ENCODE data around the gene MRPL43.

MRPL43 gene

DNA sequence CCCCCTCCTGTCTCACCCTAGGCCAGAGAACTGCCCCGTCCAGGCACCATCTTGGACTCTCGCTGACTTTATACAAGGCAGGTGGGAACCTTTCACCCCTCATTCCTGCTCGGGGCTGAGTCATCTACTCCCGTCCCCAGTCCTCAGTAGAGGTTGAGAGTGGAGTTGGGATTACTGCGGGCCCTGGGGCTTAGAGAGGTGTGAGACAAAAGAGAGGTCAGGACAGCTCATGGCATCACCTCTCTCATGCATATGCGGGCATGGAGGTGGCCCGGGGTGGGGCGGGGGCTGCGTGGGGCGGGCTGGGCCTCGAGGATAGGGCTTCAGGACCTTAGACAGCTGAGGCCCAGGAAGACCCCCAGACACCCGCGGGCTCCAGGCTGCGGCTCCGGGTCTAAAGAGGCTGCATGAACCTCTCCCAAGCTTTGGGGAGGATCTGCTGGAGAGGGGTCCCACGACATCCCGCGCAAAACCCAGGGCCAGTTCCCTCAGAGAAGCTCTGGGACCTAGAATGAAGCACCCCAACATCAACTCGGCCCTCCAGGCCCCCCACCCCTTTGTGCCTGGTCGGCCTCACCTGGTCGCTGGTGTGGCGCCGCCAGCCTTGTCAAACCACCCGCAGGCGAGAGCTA, 43.3 kb upstream of the MRPL43 start:
- ATAC-seq, result no peak
- no peak for TF ChIP-seq TCF4 (CRISPR knock-in tag; IDR thresholded peaks at IDR 0.05; ENCODE audit: borderline replicate concordance)
- TF ChIP-seq BACH2 (CRISPR knock-in tag; IDR thresholded peaks at IDR 0.05; ENCODE audit: borderline replicate concordance), result no peak
- no peak for TF ChIP-seq ZNF70 (CRISPR knock-in tag; IDR thresholded peaks at IDR 0.05)
- no peak for TF ChIP-seq RARB (CRISPR knock-in tag; IDR thresholded peaks at IDR 0.05)
- no peak for TF ChIP-seq ISL1 (CRISPR knock-in tag; IDR thresholded peaks at IDR 0.05)
- TF ChIP-seq ZNF565 (CRISPR knock-in tag; conservative IDR thresholded peaks at IDR 0.05; ENCODE audit: low read depth), result no peak
- TF ChIP-seq GLIS3 (CRISPR knock-in tag; IDR thresholded peaks at IDR 0.05), result no peak
- TF ChIP-seq, protein P1, sequence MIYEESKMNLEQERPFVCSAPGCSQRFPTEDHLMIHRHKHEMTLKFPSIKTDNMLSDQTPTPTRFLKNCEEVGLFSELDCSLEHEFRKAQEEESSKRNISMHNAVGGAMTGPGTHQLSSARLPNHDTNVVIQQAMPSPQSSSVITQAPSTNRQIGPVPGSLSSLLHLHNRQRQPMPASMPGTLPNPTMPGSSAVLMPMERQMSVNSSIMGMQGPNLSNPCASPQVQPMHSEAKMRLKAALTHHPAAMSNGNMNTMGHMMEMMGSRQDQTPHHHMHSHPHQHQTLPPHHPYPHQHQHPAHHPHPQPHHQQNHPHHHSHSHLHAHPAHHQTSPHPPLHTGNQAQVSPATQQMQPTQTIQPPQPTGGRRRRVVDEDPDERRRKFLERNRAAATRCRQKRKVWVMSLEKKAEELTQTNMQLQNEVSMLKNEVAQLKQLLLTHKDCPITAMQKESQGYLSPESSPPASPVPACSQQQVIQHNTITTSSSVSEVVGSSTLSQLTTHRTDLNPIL (CRISPR knock-in tag; IDR thresholded peaks at IDR 0.05; ENCODE audit: low read depth), result no peak
- TF ChIP-seq, protein P2, sequence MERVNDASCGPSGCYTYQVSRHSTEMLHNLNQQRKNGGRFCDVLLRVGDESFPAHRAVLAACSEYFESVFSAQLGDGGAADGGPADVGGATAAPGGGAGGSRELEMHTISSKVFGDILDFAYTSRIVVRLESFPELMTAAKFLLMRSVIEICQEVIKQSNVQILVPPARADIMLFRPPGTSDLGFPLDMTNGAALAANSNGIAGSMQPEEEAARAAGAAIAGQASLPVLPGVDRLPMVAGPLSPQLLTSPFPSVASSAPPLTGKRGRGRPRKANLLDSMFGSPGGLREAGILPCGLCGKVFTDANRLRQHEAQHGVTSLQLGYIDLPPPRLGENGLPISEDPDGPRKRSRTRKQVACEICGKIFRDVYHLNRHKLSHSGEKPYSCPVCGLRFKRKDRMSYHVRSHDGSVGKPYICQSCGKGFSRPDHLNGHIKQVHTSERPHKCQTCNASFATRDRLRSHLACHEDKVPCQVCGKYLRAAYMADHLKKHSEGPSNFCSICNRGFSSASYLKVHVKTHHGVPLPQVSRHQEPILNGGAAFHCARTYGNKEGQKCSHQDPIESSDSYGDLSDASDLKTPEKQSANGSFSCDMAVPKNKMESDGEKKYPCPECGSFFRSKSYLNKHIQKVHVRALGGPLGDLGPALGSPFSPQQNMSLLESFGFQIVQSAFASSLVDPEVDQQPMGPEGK (CRISPR knock-in tag; IDR thresholded peaks at IDR 0.05; ENCODE audit: borderline replicate concordance), result no peak
- TF ChIP-seq OSR1 (CRISPR knock-in tag; IDR thresholded peaks at IDR 0.05), result no peak
- no peak for TF ChIP-seq TOX (CRISPR knock-in tag; IDR thresholded peaks at IDR 0.05; ENCODE audit: borderline replicate concordance)

DNA sequence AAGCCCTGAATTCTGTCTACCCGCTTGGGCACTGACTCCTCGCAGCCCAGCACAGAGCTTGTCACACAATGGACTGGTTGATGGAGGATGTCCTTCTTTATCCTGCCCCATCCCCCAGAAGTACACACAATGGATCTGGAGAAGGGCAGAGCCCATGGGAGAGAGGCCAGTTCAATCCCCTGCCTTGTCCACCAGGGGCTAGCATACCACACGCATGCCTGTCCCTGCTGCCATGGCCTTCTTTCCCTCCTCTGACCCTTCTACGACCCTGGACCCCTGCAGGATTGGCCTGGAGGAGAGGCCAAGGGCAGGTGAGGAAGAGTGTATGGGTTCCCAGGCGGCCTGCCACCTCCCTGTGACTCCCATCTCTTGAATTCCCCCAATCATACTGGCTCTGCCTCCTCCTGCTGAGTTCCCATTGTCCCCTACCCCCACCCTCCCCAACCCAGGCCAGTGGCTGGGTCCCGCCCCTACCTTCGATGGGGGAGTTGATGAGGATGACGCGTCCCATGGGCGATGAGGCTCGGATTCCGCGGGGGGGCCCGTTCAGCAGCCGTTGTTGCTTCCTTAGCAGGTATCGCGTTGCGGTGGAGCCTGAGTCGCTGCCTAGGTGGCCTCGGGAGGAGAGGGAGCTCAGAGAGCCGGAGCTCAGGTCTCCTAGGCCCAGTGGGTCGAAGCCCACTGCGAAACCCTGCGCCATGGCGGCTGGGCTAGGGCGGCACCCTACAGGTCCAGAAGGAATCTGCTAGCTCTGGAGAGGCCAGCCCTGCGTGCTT, 42.4 kb upstream of the MRPL43 start:
- ATAC-seq, result no peak
- no peak for TF ChIP-seq RARB (CRISPR knock-in tag; IDR thresholded peaks at IDR 0.05)
- no peak for TF ChIP-seq PPARA (CRISPR knock-in tag; IDR thresholded peaks at IDR 0.05; ENCODE audit: borderline replicate concordance)
- TF ChIP-seq, protein P1 (CRISPR knock-in tag; IDR thresholded peaks at IDR 0.05; ENCODE audit: low read depth), result no peak
- TF ChIP-seq TCF4 (CRISPR knock-in tag; IDR thresholded peaks at IDR 0.05; ENCODE audit: borderline replicate concordance), result no peak
- TF ChIP-seq SNAI2 (CRISPR knock-in tag; IDR thresholded peaks at IDR 0.05), result no peak
- no peak for TF ChIP-seq GLIS3 (CRISPR knock-in tag; IDR thresholded peaks at IDR 0.05)
- no peak for TF ChIP-seq BACH2 (CRISPR knock-in tag; IDR thresholded peaks at IDR 0.05; ENCODE audit: borderline replicate concordance)
- TF ChIP-seq, protein P3, sequence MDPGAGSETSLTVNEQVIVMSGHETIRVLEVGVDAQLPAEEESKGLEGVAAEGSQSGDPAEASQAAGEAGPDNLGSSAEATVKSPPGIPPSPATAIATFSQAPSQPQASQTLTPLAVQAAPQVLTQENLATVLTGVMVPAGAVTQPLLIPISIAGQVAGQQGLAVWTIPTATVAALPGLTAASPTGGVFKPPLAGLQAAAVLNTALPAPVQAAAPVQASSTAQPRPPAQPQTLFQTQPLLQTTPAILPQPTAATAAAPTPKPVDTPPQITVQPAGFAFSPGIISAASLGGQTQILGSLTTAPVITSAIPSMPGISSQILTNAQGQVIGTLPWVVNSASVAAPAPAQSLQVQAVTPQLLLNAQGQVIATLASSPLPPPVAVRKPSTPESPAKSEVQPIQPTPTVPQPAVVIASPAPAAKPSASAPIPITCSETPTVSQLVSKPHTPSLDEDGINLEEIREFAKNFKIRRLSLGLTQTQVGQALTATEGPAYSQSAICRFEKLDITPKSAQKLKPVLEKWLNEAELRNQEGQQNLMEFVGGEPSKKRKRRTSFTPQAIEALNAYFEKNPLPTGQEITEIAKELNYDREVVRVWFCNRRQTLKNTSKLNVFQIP (CRISPR knock-in tag; IDR thresholded peaks at IDR 0.05; ENCODE audit: borderline replicate concordance, low read depth), result no peak
- TF ChIP-seq ZNF70 (CRISPR knock-in tag; IDR thresholded peaks at IDR 0.05), result no peak
- TF ChIP-seq ZFP3 (CRISPR knock-in tag; IDR thresholded peaks at IDR 0.05), result no peak
- TF ChIP-seq ISL1 (CRISPR knock-in tag; IDR thresholded peaks at IDR 0.05), result no peak
- TF ChIP-seq CSDC2 (CRISPR knock-in tag; IDR thresholded peaks at IDR 0.05), result no peak

DNA sequence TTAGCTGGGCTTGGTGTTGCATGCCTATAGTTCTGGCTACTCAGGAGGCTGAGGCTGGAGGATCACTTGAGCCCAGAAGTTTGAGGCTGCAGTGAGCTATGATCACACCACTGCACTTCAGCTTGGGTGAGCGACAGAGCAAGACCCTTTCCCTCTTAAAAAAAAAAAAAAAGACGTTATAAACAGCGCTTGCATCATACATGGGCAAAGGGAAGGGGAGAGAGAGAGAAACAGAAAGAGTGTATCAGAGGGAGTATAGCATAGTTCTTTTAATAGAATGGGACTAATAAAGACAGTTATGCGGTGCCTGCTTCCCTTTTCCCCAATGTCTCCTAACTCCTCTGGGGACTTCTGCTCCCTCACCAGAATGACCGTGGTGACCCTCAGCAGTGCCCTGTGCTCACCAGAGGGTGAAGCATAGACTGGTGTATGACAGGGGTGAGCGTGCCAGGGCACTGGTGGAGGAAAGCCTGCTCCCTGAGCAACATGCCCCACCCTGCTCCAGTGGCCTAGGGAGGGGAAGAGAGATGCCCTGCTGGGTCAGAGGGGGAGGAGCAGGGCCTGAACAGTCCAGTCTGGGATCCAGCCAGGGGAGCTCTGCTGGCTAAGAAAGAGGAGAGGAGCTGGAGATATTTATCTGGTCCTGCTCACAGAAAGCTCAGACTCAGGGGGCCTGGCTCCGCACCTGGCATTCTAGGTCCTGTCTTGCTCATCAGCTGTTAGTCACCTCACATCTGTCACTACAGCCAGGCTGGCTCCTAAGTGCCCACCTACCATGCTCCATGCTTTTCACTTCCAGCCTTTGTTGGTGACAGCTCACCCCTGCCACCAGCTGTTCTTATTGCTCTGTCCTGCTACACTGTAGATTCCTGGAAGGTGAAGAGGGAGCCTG, 41.4 kb upstream of the MRPL43 start:
- TF ChIP-seq ZNF8 (CRISPR knock-in tag; IDR thresholded peaks at IDR 0.05), result no peak
- TF ChIP-seq, protein P2 (CRISPR knock-in tag; IDR thresholded peaks at IDR 0.05; ENCODE audit: borderline replicate concordance), result no peak
- no peak for TF ChIP-seq ISL1 (CRISPR knock-in tag; IDR thresholded peaks at IDR 0.05)
- TF ChIP-seq TOX (CRISPR knock-in tag; IDR thresholded peaks at IDR 0.05; ENCODE audit: borderline replicate concordance), result no peak
- TF ChIP-seq ZFP3 (CRISPR knock-in tag; IDR thresholded peaks at IDR 0.05), result no peak
- TF ChIP-seq, protein P4, sequence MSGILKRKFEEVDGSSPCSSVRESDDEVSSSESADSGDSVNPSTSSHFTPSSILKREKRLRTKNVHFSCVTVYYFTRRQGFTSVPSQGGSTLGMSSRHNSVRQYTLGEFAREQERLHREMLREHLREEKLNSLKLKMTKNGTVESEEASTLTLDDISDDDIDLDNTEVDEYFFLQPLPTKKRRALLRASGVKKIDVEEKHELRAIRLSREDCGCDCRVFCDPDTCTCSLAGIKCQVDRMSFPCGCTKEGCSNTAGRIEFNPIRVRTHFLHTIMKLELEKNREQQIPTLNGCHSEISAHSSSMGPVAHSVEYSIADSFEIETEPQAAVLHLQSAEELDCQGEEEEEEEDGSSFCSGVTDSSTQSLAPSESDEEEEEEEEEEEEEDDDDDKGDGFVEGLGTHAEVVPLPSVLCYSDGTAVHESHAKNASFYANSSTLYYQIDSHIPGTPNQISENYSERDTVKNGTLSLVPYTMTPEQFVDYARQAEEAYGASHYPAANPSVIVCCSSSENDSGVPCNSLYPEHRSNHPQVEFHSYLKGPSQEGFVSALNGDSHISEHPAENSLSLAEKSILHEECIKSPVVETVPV (CRISPR knock-in tag; IDR thresholded peaks at IDR 0.05), result no peak
- TF ChIP-seq OSR1 (CRISPR knock-in tag; IDR thresholded peaks at IDR 0.05), result no peak
- no peak for TF ChIP-seq ZFP30 (CRISPR knock-in tag; IDR thresholded peaks at IDR 0.05)
- TF ChIP-seq, protein P1 (CRISPR knock-in tag; IDR thresholded peaks at IDR 0.05; ENCODE audit: low read depth), result no peak
- TF ChIP-seq CSDC2 (CRISPR knock-in tag; IDR thresholded peaks at IDR 0.05), result no peak
- no peak for ATAC-seq
